AG08395 (cell line): Measurements from ENCODE around the gene CD226.
"Not testable (repeated sequence)": the region's sequence is repeated elsewhere in the genome, so short reads cannot be mapped to it uniquely, and the experiment has no call there.

ENCODE experiments used
- DNase-seq: peaks from one replicate; pipeline ENCODE4 v3.0.0; 2012; ENCODE audit warnings: mixed read lengths, low spot score

Gene CD226

DNA sequence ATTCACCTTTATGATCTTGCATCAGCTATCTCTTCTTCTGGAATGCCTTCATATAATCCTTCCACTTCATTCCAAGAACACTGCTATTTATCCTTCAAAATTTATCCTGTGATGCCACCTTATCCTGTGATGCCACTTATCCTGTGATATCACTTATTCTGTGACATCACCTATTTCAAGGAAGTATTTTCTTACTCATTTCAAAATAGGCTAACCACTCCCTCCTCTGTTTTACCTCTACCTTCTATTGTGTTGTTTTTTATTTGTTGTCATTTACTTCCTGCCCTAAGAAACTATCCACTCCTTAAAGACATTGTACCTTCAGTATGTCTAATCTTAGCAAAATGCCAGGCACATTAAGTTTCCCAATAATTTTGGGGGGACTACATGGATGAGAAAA is 38.8 kb downstream of the CD226 start:
- DNase-seq: no peak

- DNase-seq: no peak
Measured at GRCh38 chr18:69906765-69907164, 40.9 kb downstream of the CD226 start.

- DNase-seq: no peak
Measured at GRCh38 chr18:69900941-69901340, 46.7 kb downstream of the CD226 start.

DNA sequence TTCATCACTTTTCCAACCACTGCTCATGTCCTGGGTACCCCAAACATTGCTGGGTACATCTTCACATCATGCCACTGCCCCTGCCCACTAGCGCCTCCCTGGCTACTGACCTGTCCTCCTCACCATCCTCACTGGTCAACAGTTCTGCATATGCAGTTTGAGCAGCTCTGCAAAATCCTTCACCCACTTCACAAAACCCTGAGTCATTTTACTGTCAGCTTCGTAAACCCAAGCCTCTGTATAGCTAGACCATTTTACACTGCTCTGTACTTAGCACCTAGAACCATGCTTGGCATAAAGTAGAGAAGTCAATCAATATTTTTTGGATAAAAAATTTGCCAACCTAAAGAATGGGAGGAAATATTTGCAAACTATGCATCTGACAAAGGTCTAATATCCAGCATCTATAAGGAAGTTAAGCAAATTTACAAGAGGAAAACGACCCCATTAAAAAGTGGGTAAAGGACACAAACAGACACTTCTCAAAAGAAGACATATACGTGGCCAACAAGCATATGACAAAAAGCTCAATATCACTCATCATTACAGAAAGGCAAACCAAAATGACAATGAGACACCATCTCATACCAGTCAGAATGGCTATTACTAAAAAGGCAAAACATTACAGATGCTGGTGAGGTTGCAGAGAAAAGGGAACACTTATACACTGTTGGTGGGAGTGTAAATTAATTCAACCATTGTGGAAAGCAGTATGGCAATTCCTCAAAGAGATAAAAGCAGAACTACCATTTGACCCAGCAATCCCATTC is 48.3 kb downstream of the CD226 start:
- not testable (repeated sequence) for DNase-seq

- no peak for DNase-seq
Measured at GRCh38 chr18:69898241-69898861, 49.3 kb downstream of the CD226 start.

DNA sequence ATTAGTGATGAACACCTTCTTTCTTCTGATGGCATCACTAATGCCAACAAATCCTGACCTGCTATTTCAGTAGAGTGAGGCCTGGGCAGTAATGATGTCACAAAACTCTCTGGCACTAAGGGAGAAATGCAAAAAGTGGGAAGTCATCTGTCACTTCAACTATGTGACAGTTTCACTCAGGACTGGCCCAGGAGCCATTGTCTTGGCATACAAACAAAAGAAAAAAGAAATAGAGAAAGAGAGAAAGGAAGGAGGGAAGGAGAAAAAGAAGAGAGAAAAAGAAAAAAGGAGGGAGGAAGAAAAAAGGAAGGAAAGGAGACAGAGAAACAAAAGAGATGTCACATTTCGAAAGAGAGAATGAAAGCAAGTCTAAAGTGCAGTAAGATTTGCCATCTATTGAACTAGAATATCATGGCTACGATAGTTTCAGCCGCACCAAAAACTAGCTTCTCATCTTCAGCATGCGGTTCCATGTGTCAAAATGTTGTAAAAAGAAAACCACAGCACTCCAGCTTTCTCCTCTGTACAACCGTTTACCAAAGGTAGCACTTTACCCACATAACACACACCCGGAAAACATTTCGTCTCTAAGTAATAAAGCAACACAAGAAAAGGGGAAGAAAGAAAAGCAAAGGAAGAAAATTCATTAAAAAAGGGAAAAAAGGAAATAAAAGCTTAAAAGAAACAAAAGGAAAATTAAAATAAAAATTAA is 50.1 kb downstream of the CD226 start:
- DNase-seq: no peak

DNA sequence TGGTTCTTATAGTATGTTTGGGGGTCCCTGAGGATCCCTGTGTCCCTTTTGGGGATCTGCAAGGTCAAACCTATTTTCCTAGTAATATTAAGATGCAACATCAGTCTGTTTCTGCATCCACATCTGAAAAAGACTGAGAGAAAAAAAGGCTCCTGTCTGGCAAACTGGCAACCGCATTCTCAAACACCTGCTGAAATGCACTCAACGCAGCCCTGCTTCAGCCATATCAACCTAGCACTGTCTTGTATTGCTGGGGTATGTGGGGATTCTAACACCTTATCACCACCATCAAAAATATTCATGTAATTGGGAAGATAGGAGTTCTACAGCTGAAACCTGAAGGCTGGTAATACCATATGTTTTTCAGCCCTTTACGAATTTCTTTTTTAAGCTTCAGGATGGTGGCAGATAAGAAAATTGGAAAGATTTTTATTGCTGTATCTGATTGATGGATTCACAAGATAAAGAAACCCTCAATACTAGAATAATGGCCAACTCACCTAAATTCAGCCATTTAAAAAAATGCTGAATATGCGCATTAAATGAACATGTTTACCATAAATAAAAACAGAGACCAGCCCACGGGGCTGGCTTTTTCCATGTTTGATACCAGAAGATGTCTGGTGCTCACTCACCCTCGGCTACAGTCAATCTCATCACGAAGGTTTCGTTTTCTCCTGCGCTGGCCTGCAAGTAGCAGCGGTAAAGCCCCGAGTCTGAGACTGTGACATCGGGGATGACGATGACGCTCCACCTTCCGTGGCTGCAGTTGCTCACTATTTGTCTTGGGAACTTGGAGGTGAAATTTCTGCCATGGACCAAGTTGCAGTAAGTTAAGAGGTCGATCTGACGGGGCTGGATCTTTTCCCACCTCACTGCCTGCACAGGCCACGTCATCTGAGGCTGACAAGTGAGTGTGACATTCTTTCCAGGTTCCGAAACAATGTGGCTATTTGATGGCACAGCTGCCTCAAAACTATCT is 52.3 kb downstream of the CD226 start:
- DNase-seq: no peak

- DNase-seq: no peak
Measured at GRCh38 chr18:69894467-69894866, 53.2 kb downstream of the CD226 start.

- no peak for DNase-seq
Measured at GRCh38 chr18:69890558-69890957, 57.1 kb downstream of the CD226 start.

DNA sequence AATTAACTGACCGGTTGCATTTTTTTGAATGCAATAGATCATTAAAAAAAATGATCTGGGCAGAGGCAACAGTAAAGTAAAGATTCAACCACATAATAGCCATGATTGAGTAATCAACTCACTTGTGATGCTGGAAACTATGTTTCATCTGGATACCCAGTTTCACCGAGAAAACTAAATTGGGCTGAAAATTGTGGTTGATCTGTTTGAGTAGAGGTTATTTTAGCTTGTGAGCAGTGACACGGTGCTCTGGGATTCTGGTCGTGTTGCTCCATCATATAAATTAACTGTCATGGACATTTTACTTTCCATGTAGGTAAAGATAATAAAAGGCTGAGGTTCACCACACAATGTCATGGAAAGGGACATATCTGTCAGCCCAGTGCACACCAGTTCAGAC is 58.7 kb downstream of the CD226 start:
- peak; percentile 6 for DNase-seq

DNA sequence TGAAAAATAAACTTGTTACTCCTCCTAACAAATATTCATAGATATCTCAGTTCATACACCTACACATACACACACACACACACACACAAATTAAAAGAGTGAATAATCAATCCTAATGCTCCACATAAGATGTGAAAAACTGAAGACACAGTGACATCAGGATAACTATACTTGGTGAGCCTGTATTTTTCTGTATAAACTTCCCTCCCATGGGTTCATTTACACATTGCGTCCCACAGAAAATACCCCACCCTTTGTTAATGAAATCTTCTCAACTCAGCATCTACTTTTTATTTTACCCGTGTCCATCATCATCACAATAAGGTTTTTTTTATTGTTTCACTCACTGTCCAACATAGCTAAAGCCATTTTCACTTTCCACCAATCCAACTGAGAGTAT is 60.4 kb downstream of the CD226 start:
- no peak for DNase-seq

GRCh38 chr18:69885841-69886531 is 61.7 kb downstream of the CD226 start:
- no peak for DNase-seq

DNA sequence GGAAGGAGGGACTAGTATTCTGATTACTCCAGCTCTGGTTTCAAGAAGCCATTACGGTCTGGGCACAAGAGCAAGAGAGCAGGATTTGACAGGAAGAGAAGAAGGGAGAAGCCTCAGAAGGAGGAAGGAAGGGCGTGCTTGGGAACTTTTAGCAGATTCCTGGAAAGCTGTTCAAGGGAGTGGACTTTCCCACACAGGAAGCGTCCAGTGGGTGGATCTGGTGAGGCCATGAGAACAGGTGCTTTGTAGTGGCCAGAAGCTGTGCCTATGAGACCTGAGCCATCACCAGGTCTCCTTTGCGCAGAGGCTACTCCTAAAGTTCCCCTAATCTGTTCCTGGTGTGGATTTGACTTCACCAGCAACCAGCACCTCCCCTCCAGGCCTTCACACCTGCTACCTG is 62.3 kb downstream of the CD226 start:
- no peak for DNase-seq

DNA sequence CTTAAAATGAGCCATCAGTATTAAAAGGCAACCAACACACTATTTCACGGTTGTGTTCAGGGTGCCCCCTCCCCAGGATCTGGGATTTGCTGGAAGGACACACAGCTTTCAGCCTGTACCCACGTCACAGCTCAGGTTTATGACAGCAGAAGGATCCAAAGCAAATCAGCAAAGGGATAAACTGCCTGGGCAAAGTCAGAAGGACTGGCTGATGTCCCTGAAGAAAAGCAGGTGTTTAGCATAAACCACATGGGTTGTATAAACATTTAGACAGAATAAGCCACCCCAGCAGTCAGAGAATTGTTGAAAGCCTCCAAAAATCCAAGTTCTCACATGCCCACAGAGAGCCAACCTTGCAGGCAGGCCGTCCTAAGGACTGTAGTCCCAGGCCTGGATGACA is 63.9 kb downstream of the CD226 start:
- DNase-seq: no peak

DNA sequence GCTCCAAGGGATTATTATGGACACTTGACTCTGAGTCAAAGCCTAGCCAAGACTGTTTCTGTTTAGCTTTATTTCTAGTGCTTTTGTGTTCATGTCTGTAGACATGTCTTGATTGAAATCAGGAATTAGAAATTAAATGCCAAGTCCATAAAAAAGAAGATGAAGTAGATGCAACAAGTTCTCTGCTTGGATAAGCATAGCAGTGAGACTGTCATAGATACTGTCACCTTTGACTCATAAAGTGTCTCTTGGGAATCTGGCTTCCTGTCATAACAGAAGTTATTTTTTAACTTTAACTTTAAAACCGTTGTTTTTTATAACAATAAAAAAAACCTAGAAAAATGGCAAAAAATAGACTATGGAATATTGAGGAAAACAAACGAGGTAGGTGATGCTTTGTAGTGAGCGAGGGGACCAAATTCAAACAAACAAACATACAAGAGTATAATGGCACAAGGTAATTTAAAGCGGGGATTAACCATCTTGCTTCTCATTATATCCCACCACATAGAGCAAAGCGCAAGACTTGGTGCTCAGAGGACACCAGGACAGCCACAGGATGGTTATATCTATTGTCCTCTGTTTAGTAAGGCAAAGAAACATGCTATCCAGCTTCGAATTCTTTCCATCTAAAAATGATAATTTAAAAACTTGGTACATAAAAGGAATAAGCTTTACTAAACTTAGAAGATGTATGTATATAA is 64.6 kb downstream of the CD226 start:
- no peak for DNase-seq

DNA sequence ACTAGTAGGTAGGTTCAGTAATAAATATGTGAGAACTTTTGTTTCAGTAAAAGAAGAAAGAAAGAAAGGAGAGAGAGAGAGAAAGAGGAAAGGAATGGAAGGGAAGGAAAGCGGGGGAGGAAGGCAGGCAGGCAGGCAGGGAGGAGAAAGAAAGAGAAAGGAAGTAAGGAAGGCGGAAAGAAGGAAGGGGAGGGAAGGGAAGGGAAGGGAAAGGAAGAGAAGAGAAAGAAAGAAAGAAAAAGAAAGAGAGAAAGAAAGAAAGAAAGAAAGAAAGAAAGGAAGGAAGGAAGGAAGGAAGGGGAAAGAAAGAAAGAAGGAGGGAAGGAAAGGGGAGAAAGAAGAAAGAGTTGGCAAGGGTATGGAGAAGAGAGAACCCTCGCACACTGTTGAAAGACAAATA is 67.6 kb downstream of the CD226 start:
- DNase-seq: no peak

- DNase-seq: not testable (repeated sequence)
Measured at GRCh38 chr18:69879051-69879450, 68.6 kb downstream of the CD226 start.

- DNase-seq: no peak
Measured at GRCh38 chr18:69878213-69878933, 69.3 kb downstream of the CD226 start.

DNA sequence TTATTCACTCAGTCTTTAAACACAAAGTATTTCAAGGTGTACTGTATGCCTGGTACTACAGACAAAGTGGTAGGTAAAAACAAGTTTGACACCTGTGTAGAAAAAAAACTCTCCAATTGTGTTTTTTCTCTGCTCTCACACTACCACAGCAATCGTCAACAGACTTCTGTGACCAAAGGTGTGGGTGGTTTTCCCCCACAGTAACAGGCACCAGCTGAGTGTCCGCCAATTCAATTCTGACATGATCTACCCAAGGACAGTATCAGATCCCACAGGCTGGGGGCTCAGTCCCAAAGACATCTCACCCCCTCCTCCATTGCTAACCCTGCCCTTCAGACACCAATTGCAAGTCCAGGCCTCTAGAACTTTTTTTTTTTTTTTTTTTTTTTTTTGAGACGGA is 71.2 kb downstream of the CD226 start:
- no peak for DNase-seq

DNA sequence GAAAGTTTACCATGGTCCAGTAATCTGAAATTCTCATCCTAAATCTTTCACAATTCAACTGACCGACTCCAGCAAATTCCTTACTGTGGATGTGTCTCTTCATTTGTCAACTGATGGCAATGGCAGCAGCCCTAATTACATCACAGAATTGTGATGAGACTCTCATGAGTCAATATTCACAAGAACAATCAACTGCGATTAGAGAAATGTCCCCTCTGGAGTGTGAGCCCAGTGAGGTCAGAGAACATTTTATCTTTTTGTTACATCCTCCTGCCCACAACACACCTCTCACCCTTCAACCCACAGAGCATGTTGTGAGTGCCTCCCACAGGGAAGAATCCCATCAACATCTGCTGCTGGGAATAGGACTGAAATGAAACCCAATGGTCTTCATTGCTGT is 73.6 kb downstream of the CD226 start:
- peak; percentile 33 for DNase-seq
